SK-N-SH (cell line): ENCODE measurements around the gene FAM83F. TPM values are rescaled to one million over a fixed set of nuclear protein-coding genes. Genes with fewer than 3 reads are reported as not detected.

Source experiments
- CTCF ChIA-PET: fragments of 300-600, 350-600 bp; formaldehyde crosslinking; extraction: SDS; loops from one replicate; lab custom pipeline; 2021; lab: Yijun Ruan, JAX
- POLR2A ChIA-PET: fragments of 350-600 bp; sonication (Branson Sonifier 250); formaldehyde crosslinking; extraction: SDS; loops from one replicate; lab custom pipeline; 2020; ENCODE audit warnings: antibody characterized with exemption, inconsistent platforms; lab: Yijun Ruan, JAX
- DNase-seq: peaks from one replicate; pipeline ENCODE4 v3.0.0; 2012
- H2AFZ ChIP-seq: fragments of 200-600 bp; sonication (generic); 2 replicates; pipeline ENCODE4 v1.8.1; 2016; ENCODE audit warnings: antibody characterized with exemption, mild to moderate bottlenecking, low read depth
- H3F3A ChIP-seq: fragments of 200-600 bp; sonication (generic); replicated peaks from 2 replicates; pipeline ENCODE3; 2016; ENCODE audit warnings: antibody characterized with exemption, mild to moderate bottlenecking; ENCODE audit not compliant: insufficient read depth
- H3K27ac ChIP-seq, 2 experiments: fragments of 200-500 bp in 1 of 2; fragments of 200-600 bp in 1 of 2; sonication (Bioruptor generic) in 1 of 2; sonication (generic), shearing (Covaris generic) in 1 of 2; 2 replicates each; pipeline versions ENCODE4 v1.5.1 to v1.6.1; 2014 to 2016; ENCODE audit warnings: low read depth in 2 of 2, inconsistent platforms in 1 of 2, low read length in 1 of 2, mild to moderate bottlenecking in 1 of 2, mixed read lengths in 1 of 2
- H3K27me3 ChIP-seq: fragments of 200-600 bp; sonication (generic), shearing (Covaris generic); 2 replicates; pipeline ENCODE4 v1.6.1; 2016; ENCODE audit warnings: mixed run types; ENCODE audit not compliant: insufficient read depth
- H3K36me3 ChIP-seq, 2 experiments: fragments of 200-500 bp in 1 of 2; fragments of 200-600 bp in 1 of 2; sonication (Bioruptor generic) in 1 of 2; sonication (generic) in 1 of 2; replicated peaks in 1 of 2; 2 replicates each; pipeline versions ENCODE3 to v1.5.1; 2014 to 2016; ENCODE audit warnings: low read length in 1 of 2, mild to moderate bottlenecking in 1 of 2; ENCODE audit not compliant: insufficient read depth in 2 of 2, control insufficient read depth in 1 of 2
- H3K4me1 ChIP-seq, 2 experiments: fragments of 200-500 bp in 1 of 2; fragments of 200-600 bp in 1 of 2; sonication (Bioruptor generic) in 1 of 2; sonication (generic), shearing (Covaris generic) in 1 of 2; 2 replicates each; pipeline versions ENCODE4 v1.5.1 to v1.6.1; 2014 to 2016; ENCODE audit warnings: low read depth in 1 of 2, low read length in 1 of 2, mixed run types in 1 of 2; ENCODE audit not compliant: insufficient read depth in 2 of 2, control insufficient read depth in 1 of 2
- H3K4me2 ChIP-seq: fragments of 200-600 bp; sonication (generic), shearing (Covaris generic); 2 replicates; pipeline ENCODE4 v1.6.1; 2017; ENCODE audit warnings: mixed run types
- H3K4me3 ChIP-seq, 2 experiments: fragments of 200-500 bp in 1 of 2; fragments of 200-600 bp in 1 of 2; sonication (Bioruptor generic) in 1 of 2; sonication (generic), shearing (Covaris generic) in 1 of 2; 2 replicates each; pipeline versions ENCODE4 v1.5.1 to v1.8.1; 2014 to 2016; ENCODE audit warnings: low read depth in 2 of 2, inconsistent platforms in 1 of 2, low read length in 1 of 2, mild to moderate bottlenecking in 1 of 2, mixed read lengths in 1 of 2, moderate library complexity in 1 of 2
- H3K79me2 ChIP-seq: fragments of 200-600 bp; sonication (generic); 2 replicates; pipeline ENCODE4 v1.8.1; 2017; ENCODE audit warnings: mild to moderate bottlenecking; ENCODE audit not compliant: insufficient read depth
- H3K9ac ChIP-seq: fragments of 200-600 bp; sonication (generic); 2 replicates; pipeline ENCODE4 v1.6.1; 2017; ENCODE audit warnings: mixed run types
- H3K9me2 ChIP-seq: fragments of 200-600 bp; sonication (generic); 2 replicates; pipeline ENCODE4 v1.6.1; 2017; ENCODE audit warnings: mixed run types
- H3K9me3 ChIP-seq: fragments of 200-600 bp; sonication (generic); 2 replicates; pipeline ENCODE4 v1.6.1; 2017; ENCODE audit warnings: mixed run types, mild to moderate bottlenecking, moderate library complexity
- H4K20me1 ChIP-seq: fragments of 200-600 bp; sonication (generic); 2 replicates; pipeline ENCODE4 v1.6.1; 2017; ENCODE audit warnings: mild to moderate bottlenecking, mixed run types; ENCODE audit not compliant: insufficient read depth
- CHD2 ChIP-seq: fragments of 150-350 bp; IDR thresholded peaks from 2 replicates; pipeline ENCODE4 v1.6.1; 2018; ENCODE audit warnings: low read length; ENCODE audit not compliant: partially characterized antibody
- ELF1 ChIP-seq: IDR thresholded peaks from 2 replicates; pipeline ENCODE4 v1.4.0; 2012
- FOSL2 ChIP-seq: IDR thresholded peaks from 2 replicates; pipeline ENCODE4 v1.4.0; 2012; ENCODE audit warnings: low read depth, mild to moderate bottlenecking, moderate library complexity, borderline replicate concordance
- FOXM1 ChIP-seq: IDR thresholded peaks from 2 replicates; pipeline ENCODE4 v1.4.0; 2012; ENCODE audit warnings: low read depth, mild to moderate bottlenecking
- JUND ChIP-seq: IDR thresholded peaks from 2 replicates; pipeline ENCODE4 v1.4.0; 2012
- MAX ChIP-seq: IDR thresholded peaks from 2 replicates; pipeline ENCODE4 v1.4.0; 2012; ENCODE audit warnings: low read depth
- MXI1 ChIP-seq: IDR thresholded peaks from 2 replicates; pipeline ENCODE4 v1.6.1; 2012; ENCODE audit warnings: mild to moderate bottlenecking, low read depth, low read length, improper control_type of control experiment
- POLR2AphosphoS5 ChIP-seq: IDR thresholded peaks from 2 replicates; pipeline ENCODE4 v1.6.1; 2012; ENCODE audit warnings: low read depth, low read length
- RAD21 ChIP-seq: IDR thresholded peaks from 2 replicates; pipeline ENCODE4 v1.6.1; 2012; ENCODE audit warnings: mild to moderate bottlenecking, low read length
- RCOR1 ChIP-seq: fragments of 150-350 bp; IDR thresholded peaks from 2 replicates; pipeline ENCODE4 v1.6.1; 2017; ENCODE audit warnings: antibody characterized with exemption, low read length
- RFX5 ChIP-seq: IDR thresholded peaks from 2 replicates; pipeline ENCODE4 v1.6.1; 2012; ENCODE audit warnings: mild to moderate bottlenecking, improper control_type of control experiment, low read length
- TEAD4 ChIP-seq: IDR thresholded peaks from 2 replicates; pipeline ENCODE4 v1.4.0; 2012; ENCODE audit warnings: mild to moderate bottlenecking, borderline replicate concordance; ENCODE audit not compliant: insufficient read depth
- YY1 ChIP-seq: IDR thresholded peaks from 2 replicates; pipeline ENCODE4 v1.4.0; 2012; ENCODE audit warnings: low read depth, mild to moderate bottlenecking
- WGBS: methylation state at CpG from one replicate; pipeline ENCODE4 v1.1.6; 2017; ENCODE audit warnings: low lambda C conversion rate; 5-methylcytosine and 5-hydroxymethylcytosine counted together
- polyA plus RNA-seq, 3 experiments: library from polyadenylated mRNA; depleted of rRNA; stranded (reverse); fragments of >200 nt; gene quantifications; 2 replicates each; pipeline ENCODE4 v1.2.3, GENCODE V29; 2012
- TF ChIP-seq, protein P1 (sequence below): fragments of 150-350 bp; IDR thresholded peaks from 2 replicates; pipeline ENCODE4 v1.6.1; 2016; ENCODE audit warnings: mild to moderate bottlenecking, low read depth, low read length

FAM83F gene
- polyA plus RNA-seq, 1 of the 3 experiments (the other 2 are of a cell fraction): not detected

GRCh38 chr22:39984746-39985145, 10.0 kb upstream of the FAM83F start:
- no peak overlapping the region for H3K4me3 ChIP-seq
- CTCF ChIA-PET: no interaction called here

GRCh38 chr22:39985383-39986035, 9.2 kb upstream of the FAM83F start:
- no peaks in the 10 kb centered on the region for H3F3A ChIP-seq
- POLR2A ChIA-PET: no interaction called here
- CTCF ChIA-PET: no interaction called here
- H3K79me2 ChIP-seq: no peaks in the 10 kb centered on the region
- TF ChIP-seq ELF1: no peak
- no peak for TF ChIP-seq YY1
- no peak for TF ChIP-seq POLR2AphosphoS5
- H3K4me2 ChIP-seq: no peak overlapping the region
- no peaks in the 10 kb centered on the region for H3K36me3 ChIP-seq
- DNase-seq: no peak
- H3K9me3 ChIP-seq: no peaks in the 10 kb centered on the region
- H3K9me2 ChIP-seq: no peaks in the 10 kb centered on the region
- whole genome bisulfite sequencing: 28% methylated on average over 3 of the region's 7 CpGs
- peaks cover 0 to 2% of the 10 kb centered on the region in 2 experiments; a peak in 1 of 4 replicates for H3K4me1 ChIP-seq
- no peak overlapping the region for H2AFZ ChIP-seq
- H3K27ac ChIP-seq: no peak overlapping the region
- no peaks in the 10 kb centered on the region for H4K20me1 ChIP-seq
- no peak overlapping the region for H3K9ac ChIP-seq
- H3K4me3 ChIP-seq: no peak overlapping the region
- no peaks in the 10 kb centered on the region for H3K27me3 ChIP-seq

More at GRCh38 chr22:39984746-39985145, 10.0 kb upstream of the FAM83F start:
- Histone ChIP-seq H3K79me2 (no peaks in the 10 kb centered on the region), H3K9me2 (no peaks in the 10 kb centered on the region), H2AFZ (no peak overlapping the region), H3K4me2 (no peak overlapping the region), H3K36me3 (no peaks in the 10 kb centered on the region), H3K4me1 (no peaks in the 10 kb centered on the region; a peak in 1 of 4 replicates), H4K20me1 (no peaks in the 10 kb centered on the region), H3K27ac (no peak overlapping the region), H3F3A (no peaks in the 10 kb centered on the region), H3K9me3 (no peaks in the 10 kb centered on the region), H3K9ac (no peak overlapping the region), H3K27me3 (no peaks in the 10 kb centered on the region)
- TF ChIP-seq MAX: no peak
- TF ChIP-seq FOSL2: no peak
- TF ChIP-seq RCOR1: no peak
- TF ChIP-seq MXI1: no peak
- TF ChIP-seq RAD21: no peak
- no peak for DNase-seq
- POLR2A ChIA-PET: no interaction called here
- 100% methylated on average over 1 of the region's 2 CpGs for WGBS

GRCh38 chr22:39988386-39989114, 6.2 kb upstream of the FAM83F start:
- no peak overlapping the region for H3K27ac ChIP-seq
- H2AFZ ChIP-seq: no peak overlapping the region
- CTCF ChIA-PET: no interaction called here
- no peaks in the 10 kb centered on the region for H3K27me3 ChIP-seq
- H3K4me1 ChIP-seq: peaks cover 0 to 2% of the 10 kb centered on the region in 2 experiments; a peak in 1 of 4 replicates
- no peaks in the 10 kb centered on the region for H4K20me1 ChIP-seq
- no peak overlapping the region for H3K4me2 ChIP-seq
- no peak overlapping the region for H3K9ac ChIP-seq
- no peaks in the 10 kb centered on the region for H3F3A ChIP-seq
- H3K9me3 ChIP-seq: no peaks in the 10 kb centered on the region
- TF ChIP-seq RFX5 (no peak), CHD2 (no peak), YY1 (no peak), TEAD4 (no peak), FOXM1 (no peak), FOSL2 (no peak), RAD21 (no peak), JUND (no peak)
- TF ChIP-seq, protein P1, sequence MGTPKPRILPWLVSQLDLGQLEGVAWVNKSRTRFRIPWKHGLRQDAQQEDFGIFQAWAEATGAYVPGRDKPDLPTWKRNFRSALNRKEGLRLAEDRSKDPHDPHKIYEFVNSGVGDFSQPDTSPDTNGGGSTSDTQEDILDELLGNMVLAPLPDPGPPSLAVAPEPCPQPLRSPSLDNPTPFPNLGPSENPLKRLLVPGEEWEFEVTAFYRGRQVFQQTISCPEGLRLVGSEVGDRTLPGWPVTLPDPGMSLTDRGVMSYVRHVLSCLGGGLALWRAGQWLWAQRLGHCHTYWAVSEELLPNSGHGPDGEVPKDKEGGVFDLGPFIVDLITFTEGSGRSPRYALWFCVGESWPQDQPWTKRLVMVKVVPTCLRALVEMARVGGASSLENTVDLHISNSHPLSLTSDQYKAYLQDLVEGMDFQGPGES: no peak
- TF ChIP-seq, all 33 proteins: peak for 0
- H3K79me2 ChIP-seq: no peaks in the 10 kb centered on the region
- H3K9me2 ChIP-seq: no peaks in the 10 kb centered on the region
- H3K4me3 ChIP-seq: no peak overlapping the region
- DNase-seq: no peak
- POLR2A ChIA-PET: no interaction called here
- WGBS: 65% methylated on average over 10 of the region's 10 CpGs
- no peaks in the 10 kb centered on the region for H3K36me3 ChIP-seq
